NCI-H187 (cell line): ENCODE results near the gene PKP3.
"Not testable (repeated sequence)": the region's sequence is repeated elsewhere in the genome, so short reads cannot be mapped to it uniquely, and the experiment has no call there.

Experiments used
- DNase-seq, 2 experiments: peaks; one replicate each; lab custom pipeline; 2025; lab: John Stamatoyannopoulos, UW

The PKP3 gene, protein sequence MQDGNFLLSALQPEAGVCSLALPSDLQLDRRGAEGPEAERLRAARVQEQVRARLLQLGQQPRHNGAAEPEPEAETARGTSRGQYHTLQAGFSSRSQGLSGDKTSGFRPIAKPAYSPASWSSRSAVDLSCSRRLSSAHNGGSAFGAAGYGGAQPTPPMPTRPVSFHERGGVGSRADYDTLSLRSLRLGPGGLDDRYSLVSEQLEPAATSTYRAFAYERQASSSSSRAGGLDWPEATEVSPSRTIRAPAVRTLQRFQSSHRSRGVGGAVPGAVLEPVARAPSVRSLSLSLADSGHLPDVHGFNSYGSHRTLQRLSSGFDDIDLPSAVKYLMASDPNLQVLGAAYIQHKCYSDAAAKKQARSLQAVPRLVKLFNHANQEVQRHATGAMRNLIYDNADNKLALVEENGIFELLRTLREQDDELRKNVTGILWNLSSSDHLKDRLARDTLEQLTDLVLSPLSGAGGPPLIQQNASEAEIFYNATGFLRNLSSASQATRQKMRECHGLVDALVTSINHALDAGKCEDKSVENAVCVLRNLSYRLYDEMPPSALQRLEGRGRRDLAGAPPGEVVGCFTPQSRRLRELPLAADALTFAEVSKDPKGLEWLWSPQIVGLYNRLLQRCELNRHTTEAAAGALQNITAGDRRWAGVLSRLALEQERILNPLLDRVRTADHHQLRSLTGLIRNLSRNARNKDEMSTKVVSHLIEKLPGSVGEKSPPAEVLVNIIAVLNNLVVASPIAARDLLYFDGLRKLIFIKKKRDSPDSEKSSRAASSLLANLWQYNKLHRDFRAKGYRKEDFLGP

DNA sequence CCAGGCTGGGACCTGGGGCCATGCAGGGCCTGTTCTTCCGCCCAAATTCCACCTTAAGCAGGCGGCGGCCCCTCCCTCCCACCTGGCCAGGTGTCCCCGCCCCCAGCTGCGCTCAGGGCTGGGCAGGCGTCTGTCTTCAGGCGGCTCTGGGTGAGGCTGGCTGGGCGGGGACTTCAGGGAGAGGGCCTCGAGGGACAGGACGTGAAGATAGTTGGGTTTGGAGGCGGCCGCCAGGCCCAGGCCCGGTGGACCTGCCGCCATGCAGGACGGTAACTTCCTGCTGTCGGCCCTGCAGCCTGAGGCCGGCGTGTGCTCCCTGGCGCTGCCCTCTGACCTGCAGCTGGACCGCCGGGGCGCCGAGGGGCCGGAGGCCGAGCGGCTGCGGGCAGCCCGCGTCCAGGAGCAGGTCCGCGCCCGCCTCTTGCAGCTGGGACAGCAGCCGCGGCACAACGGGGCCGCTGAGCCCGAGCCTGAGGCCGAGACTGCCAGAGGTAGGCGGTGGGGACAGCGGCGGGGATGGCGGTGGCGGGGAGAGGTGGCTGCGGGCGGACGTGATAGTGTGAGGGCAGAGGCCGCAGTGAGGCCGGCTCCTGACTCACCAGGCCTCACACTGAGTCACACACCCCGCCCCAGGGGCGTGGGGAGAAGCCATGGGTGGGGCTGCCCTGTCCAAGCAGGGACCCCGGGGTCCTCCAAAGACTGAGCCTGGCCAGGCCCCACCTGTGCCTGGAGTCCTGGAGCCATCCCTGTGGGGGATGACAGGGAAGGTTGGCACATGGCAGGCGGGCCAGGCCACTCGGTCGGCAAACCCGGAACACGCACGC lies at the start of gene PKP3:
Gene PKP3, plus strand, starts transcription at position 176 of the 824 bp plus-strand sequence. Its CDS starts 84 bp downstream, at position 260.
- DNase-seq: peak in 1 of 2 experiments; percentile 80

DNA sequence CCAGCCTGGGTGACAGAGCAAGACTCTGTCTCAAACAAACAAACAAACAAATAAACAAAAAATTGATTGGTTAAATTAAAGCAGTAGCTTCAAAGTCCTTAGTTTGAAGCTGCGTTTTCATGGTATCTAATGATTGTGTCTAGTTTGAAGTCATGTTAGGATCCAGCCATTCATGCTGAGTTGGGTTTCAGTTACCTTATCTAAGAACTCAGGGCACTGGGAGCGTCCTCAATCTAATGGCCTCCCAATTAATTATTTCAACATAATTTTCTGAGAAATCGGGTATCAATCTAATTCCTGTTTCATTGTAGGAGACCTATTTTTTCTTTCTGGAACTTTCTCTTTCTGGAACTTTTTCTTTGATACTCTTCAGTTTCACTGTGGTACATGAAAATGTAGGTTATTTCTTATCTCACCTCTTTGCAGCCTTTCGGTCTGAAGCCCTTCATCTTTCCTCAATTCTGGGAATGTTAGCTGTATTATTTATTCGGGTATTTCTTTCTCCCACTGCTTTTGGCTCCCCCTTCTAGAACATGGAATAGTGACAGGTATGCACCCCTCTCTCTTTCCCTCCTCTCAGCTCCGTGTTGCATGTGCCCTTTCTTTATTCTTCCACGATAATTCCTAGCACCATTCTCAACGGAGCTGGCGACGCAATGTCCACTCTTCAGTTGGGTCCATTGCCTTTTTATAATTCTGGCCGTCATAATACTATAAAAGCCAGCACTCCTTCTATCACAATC lies 49.0 kb upstream of the PKP3 start:
- DNase-seq: no peak

DNA sequence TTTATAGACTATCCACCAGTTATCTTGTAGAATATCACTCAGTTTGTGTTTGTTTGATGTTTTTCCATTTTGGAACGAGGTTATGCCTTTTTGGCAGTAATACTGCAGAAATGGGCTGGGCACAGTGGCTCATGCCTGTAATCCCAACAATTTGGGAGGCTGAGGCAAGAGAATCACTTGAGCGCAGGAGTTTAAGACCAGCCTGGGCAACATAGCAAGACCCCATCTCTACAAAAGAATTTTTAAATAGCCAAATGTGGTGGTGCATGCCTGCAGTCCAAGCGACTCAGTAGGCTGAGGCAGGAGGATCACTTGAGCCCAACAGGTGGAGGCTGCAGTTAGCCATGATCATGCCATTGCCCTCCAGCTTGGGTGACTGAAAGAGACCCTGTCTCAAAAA lies 47.5 kb upstream of the PKP3 start:
- no peak for DNase-seq

DNA sequence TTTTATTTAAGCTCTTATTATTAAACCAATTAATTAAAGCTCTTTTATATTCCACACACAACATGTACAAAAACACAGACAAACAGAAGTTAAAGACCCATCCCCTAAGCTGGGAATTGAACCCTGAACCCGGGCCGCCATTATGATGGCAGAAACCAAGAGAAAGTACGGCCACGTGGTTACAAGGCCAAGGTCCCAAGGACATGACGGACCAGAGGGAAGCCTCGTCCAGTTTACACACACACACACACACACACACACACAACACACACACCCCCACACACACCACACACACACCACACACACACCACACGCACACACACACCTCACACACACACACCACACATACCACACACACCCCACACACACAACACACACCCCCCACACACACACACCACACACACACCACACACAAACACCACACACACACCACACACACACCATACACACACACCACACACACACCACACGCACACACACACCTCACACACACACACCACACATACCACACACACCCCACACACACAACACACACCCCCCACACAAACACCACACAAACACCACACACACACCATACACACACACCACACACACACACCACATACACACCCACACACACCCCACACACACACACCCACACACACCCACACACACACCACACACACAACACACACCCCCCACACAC lies 44.6 kb upstream of the PKP3 start:
- not testable (repeated sequence) for DNase-seq

DNA sequence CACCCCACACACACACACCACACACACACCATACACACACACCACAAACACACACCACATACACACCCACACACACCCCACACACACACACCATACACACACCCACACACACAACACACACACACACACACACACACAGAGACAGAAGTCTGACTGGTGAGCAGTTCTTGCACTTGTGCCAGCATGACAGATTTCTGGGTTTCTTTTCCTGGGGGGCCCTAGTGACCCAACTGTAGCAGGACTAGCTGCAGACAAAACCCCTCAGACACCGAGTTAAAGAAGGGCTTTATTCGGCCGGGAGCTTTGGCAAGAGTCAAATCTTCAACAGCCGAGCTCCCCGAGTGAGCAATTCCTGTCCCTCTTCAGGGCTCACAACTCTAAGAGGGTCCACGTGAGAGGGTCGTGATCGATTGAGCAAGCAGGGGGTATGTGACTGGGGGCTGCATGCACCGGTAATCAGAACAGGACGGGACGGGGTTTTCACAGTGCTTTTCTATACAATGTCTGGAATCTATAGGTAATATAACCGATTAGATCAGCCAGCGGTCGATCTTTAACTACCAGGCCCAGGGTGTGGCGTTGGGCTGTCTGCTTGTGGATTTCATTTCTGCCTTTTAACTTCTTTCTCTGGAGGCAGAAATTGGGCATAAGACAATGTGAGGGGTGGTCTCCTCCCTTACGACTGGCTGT lies 43.8 kb upstream of the PKP3 start:
- DNase-seq: not testable (repeated sequence)

DNA sequence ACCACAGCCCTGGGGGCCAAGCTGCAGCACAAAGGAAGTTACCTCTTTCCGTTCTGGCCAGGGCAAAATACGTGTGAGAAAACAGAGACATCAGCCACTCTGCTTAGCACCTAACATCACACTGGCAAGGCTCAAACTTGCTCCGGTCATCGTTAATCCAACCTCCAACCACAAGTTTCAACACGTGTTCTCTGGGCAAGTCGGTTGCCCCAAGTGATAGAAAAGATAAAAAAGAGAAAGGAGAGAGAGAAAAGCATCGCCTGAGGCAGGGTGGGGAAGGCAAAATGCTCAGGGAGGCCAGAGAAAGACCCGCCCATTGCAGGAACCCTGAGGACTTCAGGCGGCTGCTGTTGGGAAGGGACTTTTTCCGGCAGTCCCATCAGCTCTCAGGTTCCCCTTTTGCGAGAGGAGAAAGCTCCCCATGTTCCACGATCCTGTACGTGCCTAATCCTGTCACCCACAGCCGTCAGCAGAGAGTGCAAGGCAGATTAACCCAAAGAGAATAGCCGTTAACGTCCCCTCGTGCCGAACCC lies 43.2 kb upstream of the PKP3 start:
- no peak for DNase-seq

DNA sequence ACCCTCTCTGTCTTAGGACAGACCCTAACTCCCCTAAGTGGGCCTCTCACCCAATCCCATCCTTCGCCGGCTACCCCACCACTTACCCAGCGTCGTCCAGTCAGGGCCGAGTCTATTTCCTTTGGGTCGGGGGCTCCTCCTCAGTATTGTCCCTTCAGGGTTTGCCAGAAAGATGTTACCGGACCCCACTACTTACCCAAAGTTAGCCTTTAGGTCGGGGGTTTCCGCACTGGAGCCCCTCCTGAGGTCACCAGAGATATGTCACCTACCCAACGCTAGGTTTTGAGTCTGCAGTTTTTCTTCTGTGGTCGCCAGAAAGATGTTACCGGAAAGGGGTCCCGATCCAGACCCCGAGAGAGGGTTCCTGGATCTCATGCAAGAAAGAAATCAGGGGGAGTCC lies 42.6 kb upstream of the PKP3 start:
- DNase-seq: no peak

DNA sequence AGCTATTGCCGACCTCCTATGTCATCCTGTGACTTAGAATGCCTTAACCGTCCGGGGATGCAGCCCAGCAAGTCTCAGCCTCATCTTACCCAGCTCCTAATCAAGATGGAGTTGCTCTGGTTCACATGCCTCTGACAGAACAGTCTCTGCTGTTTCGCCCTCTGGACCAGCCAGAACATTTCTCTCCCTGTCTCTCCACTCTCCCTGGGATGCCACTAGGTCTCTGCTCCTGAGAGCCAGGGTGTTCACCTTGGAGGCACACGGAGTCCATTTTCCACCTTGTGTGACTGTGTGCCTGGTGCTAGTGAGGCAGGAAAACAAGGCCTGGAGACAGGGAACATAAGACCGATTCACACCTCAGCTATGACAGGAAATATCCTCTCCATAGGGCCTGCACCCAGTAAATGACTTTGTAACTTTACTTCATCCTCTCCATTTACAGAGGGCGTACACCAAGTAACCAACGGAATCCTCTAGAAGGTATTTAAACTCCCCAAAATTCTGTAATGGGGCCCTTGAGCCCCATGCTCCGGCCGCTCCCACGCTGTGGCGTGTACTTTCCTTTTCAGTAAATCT lies 41.5 kb upstream of the PKP3 start:
- no peak for DNase-seq

DNA sequence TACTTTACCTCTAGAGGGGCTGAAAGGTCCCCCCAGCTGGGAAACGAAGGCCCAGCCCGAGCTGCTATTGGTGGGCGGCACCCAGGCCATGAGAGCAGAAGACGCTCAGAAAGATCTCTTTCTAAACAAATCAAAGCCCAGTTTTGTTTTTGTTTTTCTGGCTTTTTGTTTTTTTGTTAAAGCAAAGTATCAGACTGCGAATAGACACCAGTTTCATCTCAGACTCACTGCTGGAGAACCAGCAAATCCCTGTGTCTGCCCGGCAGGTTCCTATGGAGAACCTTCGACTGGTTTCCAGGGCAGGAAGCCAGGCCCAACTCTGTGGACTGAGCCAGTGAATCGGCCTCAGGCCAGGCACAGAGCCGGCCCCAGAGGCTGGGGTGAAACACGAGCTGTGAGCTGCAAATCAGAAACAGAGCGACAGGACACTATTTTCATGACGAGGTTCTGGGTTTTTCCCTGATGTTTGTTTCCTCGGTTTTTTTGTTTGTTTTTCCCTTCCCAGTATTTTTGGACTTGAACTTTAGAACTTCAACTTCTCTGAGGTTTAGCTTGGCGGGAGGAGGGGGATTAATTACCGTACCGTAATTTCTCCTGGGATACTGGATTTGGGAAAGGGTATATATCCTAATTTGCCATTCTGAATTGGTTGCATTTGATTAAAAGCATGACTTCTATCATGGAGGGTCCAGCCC lies 40.7 kb upstream of the PKP3 start:
- DNase-seq: no peak

DNA sequence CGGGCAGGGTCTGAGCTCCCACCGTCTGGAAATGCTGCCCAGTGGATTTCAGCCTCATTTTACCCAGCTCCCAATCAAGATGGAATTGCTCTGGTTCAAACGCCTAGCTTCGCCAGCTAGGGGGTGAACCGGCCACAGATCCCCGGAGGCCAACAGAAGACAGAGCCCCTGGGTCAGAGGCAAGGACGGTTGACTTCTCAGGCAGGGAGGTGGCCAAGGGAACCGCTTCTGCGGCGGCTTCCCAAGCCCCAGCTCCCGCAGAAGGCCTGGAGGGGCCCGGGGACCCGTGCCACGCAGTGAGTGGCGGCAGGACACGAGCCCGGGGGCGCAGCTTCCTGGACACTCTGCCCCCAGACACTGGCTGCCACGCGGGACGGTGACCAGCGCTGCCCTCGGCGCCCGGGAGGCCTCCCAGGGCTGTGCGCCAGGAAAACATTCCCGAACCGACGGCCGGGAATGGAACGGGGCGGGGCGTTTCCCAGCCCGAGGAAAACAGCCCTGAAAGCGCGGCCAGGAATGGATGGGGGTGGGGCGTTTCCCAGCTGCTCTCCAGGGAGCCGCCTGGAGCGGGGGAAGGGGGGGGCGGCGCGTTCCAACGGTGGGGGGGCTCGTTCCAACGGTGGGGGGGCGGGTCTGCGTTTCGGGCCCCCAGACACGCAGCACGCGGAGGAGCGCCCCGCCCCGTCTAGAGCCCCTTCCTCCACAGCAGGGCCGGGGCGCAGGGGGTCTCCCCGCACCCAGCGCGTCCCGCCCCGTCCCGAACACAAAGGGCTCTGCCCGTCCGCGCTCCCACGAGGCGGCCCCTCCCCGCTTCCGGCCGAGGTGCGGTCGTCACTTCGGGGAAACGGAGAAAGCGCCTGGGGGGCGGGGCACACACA lies 38.2 kb upstream of the PKP3 start:
- peak in 1 of 2 experiments; percentile 41 for DNase-seq

DNA sequence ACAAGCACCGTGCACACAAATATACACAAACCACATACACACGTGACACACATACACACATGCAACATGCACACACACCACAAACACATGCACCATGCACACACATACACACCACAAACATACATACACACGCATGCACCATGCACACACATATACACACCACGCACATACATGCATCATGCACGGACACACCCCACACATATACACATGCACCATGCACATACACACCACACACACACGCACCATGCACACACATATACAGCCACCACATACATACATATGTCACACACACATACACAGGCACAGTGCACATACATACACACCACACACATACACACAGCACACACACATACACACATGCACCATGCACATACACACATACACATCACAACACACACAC lies 37.4 kb upstream of the PKP3 start:
- DNase-seq: no peak

DNA sequence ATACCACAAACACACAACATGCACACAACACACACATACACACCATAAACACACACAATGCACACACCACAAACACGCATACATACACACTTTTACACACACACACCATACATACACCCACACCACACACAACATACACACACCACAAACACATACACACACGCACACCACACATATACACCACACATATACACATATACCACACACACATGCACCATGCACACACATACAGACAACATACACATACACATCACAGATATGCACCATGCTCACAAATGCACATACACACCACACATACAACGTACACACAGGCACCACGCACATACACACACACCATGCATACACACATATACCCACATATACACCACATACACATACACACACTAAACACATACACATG lies 36.4 kb upstream of the PKP3 start:
- no peak for DNase-seq

DNA sequence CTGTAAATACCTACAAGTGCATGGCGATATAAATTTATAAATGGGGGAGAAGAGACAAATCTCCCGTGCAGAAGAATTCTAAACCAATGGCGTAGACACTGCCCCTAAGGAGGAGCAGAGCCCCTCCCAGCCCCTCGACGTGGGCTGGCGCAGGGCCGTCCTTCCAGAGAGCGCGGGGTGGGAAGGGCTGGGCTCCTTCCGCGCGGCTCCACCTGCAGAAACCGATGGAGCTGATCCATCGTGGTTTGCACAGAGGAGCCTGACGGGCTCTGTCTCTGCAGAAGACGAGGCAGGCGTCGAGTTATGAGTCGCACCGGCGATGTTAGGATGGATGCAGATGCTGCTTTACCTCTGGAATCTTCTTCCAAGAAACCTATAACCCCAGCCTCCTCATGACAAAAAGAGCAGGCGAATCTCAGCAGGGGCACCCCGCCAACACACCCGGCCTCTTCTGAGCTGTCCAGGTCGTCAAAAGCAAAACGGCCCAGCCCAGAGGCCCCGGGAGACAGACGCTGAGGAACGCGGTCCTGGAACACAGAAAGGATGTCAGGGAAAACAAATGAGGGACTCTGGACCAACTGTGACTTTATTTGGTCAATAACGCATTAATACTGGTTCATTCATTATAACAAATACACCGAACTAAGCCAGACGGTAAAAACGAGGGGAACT lies 35.7 kb upstream of the PKP3 start:
- no peak for DNase-seq

DNA sequence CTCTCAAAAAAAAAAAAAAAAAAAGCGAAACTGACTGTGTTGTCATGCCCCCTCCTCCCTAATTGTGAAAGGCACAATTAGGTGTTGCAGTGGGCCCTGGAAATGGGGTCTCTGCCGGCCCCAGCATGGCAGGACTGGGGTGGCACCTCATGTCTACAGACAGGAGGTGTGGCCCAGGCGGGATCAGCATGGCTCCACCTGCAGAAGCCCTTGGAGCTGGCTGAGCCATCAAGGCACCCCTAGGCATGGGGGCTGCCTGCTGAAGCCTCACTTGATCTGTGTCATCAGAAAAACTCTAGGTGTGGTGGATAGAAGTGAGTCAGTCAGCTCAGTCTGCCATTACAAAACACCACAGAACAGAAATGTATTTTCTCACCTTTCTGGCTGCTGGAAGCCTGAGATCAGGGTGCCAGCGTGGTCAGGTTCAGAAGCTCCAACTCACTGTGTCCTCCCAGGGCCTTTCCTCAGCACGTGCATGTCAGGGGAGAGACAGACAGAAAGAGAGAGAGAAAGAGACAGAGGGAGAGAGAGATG lies 34.8 kb upstream of the PKP3 start:
- DNase-seq: no peak

DNA sequence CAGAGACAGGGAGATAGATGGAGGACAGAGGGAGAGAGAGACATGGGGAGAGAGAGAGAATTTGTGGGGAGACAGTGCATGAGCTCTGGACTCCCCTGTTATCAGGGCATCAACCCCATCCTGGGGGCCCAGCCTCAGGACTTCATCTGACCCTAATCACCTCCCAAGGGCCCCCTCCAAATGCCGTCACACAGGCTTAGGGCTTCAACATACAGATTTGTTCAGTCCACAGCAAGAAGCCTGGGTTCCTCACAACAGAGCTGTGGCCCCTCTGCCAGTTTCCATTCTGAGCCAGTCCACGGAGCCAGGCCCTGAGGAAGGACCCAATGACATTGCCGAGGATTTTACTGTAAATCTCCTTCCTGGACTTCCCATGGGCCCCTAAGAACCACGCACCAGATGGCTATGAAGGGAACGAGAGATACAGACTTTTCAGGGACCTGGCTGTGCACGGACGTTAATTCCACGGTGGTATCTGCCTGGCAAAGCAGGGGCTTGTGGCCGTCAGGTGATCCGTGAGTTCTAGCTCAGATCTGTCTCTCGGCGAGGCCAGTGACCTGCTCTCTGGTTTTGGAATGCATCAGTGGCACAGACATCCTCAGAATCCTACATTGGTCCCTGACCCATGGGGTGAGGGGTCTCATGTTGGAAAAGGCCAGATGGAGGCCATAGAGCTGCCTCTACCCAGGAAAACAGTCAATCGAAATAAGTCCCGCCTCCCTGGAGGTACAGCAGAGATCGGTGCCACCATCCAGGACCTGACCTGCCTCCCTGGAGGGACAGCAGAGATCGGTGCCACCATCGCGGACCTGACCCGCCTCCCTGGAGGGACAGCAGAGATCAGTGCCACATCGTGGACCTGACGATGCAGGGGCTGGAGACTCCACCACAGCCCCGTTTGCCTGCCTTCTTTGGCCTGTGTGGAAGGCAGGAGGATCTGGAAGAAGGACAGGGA lies 33.4 kb upstream of the PKP3 start:
- DNase-seq: no peak
